ENCODE data around the gene CD28.

Gene CD28

GRCh38 chr2:203745267-203745666 lies 38.8 kb downstream of the CD28 start:
- DNase-seq (ENCODE audit: extremely low read depth, low read depth): no peak
- TF ChIP-seq CTCF (IDR thresholded peaks at IDR 0.05; ENCODE audit: low read depth, low read length): no peak

DNA sequence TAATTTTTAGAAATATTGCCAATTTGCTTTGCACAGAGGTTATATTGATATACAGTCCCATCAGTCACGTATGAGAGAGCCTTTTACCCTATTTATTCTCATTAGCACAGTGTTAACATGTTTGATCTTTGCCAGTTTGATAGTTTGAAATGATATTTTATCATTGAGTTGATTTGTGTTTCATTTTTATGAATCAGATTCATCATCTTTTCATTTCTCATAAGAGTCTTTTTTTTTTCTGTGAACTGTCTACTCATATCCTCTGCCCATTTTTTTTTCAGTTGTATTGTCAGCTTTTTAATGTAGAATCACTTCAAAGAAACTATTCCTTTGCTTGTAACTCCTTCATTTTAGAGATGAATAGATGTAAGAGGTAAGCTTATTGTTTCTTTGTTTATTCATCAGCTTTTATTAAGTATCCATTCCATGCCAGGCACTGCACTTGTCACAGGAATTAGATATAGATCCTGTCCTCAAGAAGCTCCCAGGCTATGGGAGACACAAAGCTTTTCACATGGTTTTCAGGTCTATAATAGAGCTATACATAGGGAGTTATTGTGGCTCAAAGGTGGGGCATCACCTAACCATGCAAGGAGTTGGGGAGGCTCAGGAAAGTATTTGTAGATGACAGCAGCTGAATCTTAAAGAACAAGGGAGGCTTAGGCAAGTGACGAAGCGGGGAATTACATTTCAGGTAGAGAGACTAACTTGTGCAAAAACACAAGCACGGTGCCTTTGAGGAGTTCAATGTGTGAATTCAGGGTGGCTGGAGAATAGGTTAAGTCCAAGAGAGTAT lies 42.1 kb downstream of the CD28 start:
- no peak for DNase-seq (ENCODE audit: extremely low read depth, low read depth)
- no peak for TF ChIP-seq CTCF (IDR thresholded peaks at IDR 0.05; ENCODE audit: low read depth, low read length)

GRCh38 chr2:203750346-203751068 lies 44.1 kb downstream of the CD28 start:
- no peak for TF ChIP-seq CTCF (IDR thresholded peaks at IDR 0.05; ENCODE audit: low read depth, low read length)
- no peak for DNase-seq (ENCODE audit: extremely low read depth, low read depth)

DNA sequence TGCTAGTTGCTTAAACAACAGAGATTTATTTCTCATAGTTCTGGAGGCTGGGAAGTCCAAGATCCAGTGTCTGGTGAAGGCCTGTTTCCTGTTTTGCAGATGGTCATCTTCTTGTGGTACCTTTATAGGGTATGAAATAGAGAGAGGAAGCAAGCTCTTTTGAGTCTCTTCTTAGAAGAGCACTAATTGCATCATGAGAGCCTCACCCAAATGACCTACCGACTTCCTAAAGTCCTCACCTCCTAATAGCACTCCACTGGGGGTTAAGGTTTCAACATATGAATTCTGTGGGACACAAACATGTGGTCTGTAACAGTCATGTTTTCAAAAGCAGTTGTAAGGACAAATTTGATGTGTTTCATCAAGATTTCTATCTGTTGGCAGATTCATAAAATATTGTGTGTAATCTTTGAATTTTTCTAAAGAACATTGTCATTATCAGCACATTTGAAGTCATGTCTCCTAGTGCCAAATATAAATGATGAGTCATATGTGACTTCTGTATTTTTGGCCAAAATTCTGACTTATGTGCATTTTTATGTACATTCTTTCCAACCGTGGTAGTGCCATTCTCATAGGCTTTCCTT lies 45.3 kb downstream of the CD28 start:
- no peak for DNase-seq (ENCODE audit: extremely low read depth, low read depth)
- no peak for TF ChIP-seq CTCF (IDR thresholded peaks at IDR 0.05; ENCODE audit: low read depth, low read length)

- no peak for TF ChIP-seq CTCF (IDR thresholded peaks at IDR 0.05; ENCODE audit: low read depth, low read length)
- DNase-seq (ENCODE audit: extremely low read depth, low read depth): no peak
Observed at GRCh38 chr2:203756161-203756560, 49.7 kb downstream of the CD28 start.

GRCh38 chr2:203758841-203759689 lies 52.6 kb downstream of the CD28 start:
- TF ChIP-seq CTCF (IDR thresholded peaks at IDR 0.05; ENCODE audit: low read depth, low read length): no peak
- no peak for DNase-seq (ENCODE audit: extremely low read depth, low read depth)
